Parathyroid adenoma (tissue), 2 donors: ENCODE data around the gene TRIM29.

Experiments used
- H2AFZ ChIP-seq: fragments of 300-600 bp; sonication (generic); one replicate; pipeline ENCODE4 v1.7.0; 2017; ENCODE audit warnings: antibody characterized with exemption, mild to moderate bottlenecking
- H3K27ac ChIP-seq: fragments of 300-600 bp; sonication (generic); one replicate; pipeline ENCODE4 v1.7.0; 2017
- H3K27me3 ChIP-seq: fragments of 300-600 bp; sonication (generic); one replicate; pipeline ENCODE4 v1.7.0; 2017; ENCODE audit warnings: low read length; ENCODE audit not compliant: control insufficient read depth, insufficient read depth
- H3K36me3 ChIP-seq: fragments of 300-600 bp; sonication (generic); one replicate; pipeline ENCODE4 v1.7.0; 2017; ENCODE audit warnings: low read length; ENCODE audit not compliant: control insufficient read depth, insufficient read depth
- H3K4me1 ChIP-seq: fragments of 300-600 bp; sonication (generic); one replicate; pipeline ENCODE4 v1.7.0; 2017; ENCODE audit warnings: control low read depth
- H3K4me2 ChIP-seq: fragments of 300-600 bp; sonication (generic); one replicate; pipeline ENCODE4 v1.7.0; 2017; ENCODE audit warnings: low read length
- H3K4me3 ChIP-seq: fragments of 300-600 bp; sonication (generic); one replicate; pipeline ENCODE4 v1.7.0; 2017; ENCODE audit warnings: low read depth, low read length
- H3K79me2 ChIP-seq: fragments of 300-600 bp; sonication (generic); one replicate; pipeline ENCODE4 v1.7.0; 2017; ENCODE audit warnings: control low read depth
- H3K9ac ChIP-seq: fragments of 300-600 bp; sonication (generic); one replicate; pipeline ENCODE4 v1.7.0; 2017; ENCODE audit warnings: mild to moderate bottlenecking
- H3K9me3 ChIP-seq: fragments of 300-600 bp; sonication (generic); one replicate; pipeline ENCODE4 v1.7.0; 2017; ENCODE audit warnings: low read length; ENCODE audit not compliant: control insufficient read depth
- CTCF ChIP-seq: fragments of 300-600 bp; sonication (generic); IDR thresholded peaks from one replicate; pipeline ENCODE4 v1.7.0; 2017; ENCODE audit warnings: antibody characterized with exemption, mild to moderate bottlenecking
- donor health status: primary hyperparathyroidism.

Gene TRIM29

GRCh38 chr11:120061761-120062560 is 76.0 kb downstream of the TRIM29 start:
- no peaks in the 10 kb centered on the region for H3K79me2 ChIP-seq
- H2AFZ ChIP-seq = no peak overlapping the region
- no peaks in the 10 kb centered on the region for H3K36me3 ChIP-seq
- TF ChIP-seq CTCF = no peak
- H3K4me3 ChIP-seq = no peak overlapping the region
- no peak overlapping the region for H3K4me2 ChIP-seq
- H3K9ac ChIP-seq = no peak overlapping the region
- no peak overlapping the region for H3K27ac ChIP-seq
- no peaks in the 10 kb centered on the region for H3K4me1 ChIP-seq
- no peaks in the 10 kb centered on the region for H3K27me3 ChIP-seq
- no peaks in the 10 kb centered on the region for H3K9me3 ChIP-seq
